Right lung (tissue), 5 donors: Measurements from ENCODE around the gene MSI2. TPM values are rescaled to one million over a fixed set of nuclear protein-coding genes. Genes with fewer than 3 reads are reported as not detected.

Source experiments
- DNase-seq, 2 donors: peaks; one replicate each; pipeline ENCODE4 v3.0.0-alpha.2; 2013
- polyA plus RNA-seq, 5 donors: library from polyadenylated mRNA; unstranded; fragments of 120-200 nt; gene quantifications; one replicate each; pipeline versions ENCODE4 v1.2.1 to v1.2.3, GENCODE V29; 2013; ENCODE audit warnings: inconsistent platforms in 1 of 5, low replicate concordance in 1 of 5; ENCODE audit not compliant: insufficient read length in 5 of 5, insufficient read depth in 1 of 5

MSI2 gene
- polyA plus RNA-seq, 5 donors = 35.4 to 48.9 (median 47.6) TPM

GRCh38 chr17:57536789-57537523, 280.6 kb downstream of the MSI2 start:
- DNase-seq = no peak

- no peak for DNase-seq
Observed at GRCh38 chr17:57537524-57538410, 281.4 kb downstream of the MSI2 start.

- no peak for DNase-seq
Observed at GRCh38 chr17:57538736-57539456, 282.6 kb downstream of the MSI2 start.

GRCh38 chr17:57539529-57540301, 283.4 kb downstream of the MSI2 start:
- DNase-seq = no peak

GRCh38 chr17:57540596-57540995, 284.3 kb downstream of the MSI2 start:
- no peak for DNase-seq

GRCh38 chr17:57541049-57541448, 284.7 kb downstream of the MSI2 start:
- no peak for DNase-seq

GRCh38 chr17:57541472-57542394, 285.4 kb downstream of the MSI2 start:
- no peak for DNase-seq

- DNase-seq = no peak
Observed at GRCh38 chr17:57542510-57542909, 286.2 kb downstream of the MSI2 start.

GRCh38 chr17:57543230-57543629, 286.9 kb downstream of the MSI2 start:
- no peak for DNase-seq

GRCh38 chr17:57544401-57544800, 288.1 kb downstream of the MSI2 start:
- no peak for DNase-seq

GRCh38 chr17:57544834-57545463, 288.6 kb downstream of the MSI2 start:
- no peak for DNase-seq

- no peak for DNase-seq
Observed at GRCh38 chr17:57545731-57546342, 289.5 kb downstream of the MSI2 start.

- no peak for DNase-seq
Observed at GRCh38 chr17:57548421-57549410, 292.4 kb downstream of the MSI2 start.

GRCh38 chr17:57549468-57549867, 293.1 kb downstream of the MSI2 start:
- DNase-seq = no peak

- DNase-seq = no peak
Observed at GRCh38 chr17:57550016-57550415, 293.7 kb downstream of the MSI2 start.

- DNase-seq = no peak
Observed at GRCh38 chr17:57550668-57551315, 294.5 kb downstream of the MSI2 start.

GRCh38 chr17:57551321-57552079, 295.2 kb downstream of the MSI2 start:
- DNase-seq = no peak
